NCI-H2107 treated with DMSO at 0.1 percent for 48 hours (cell line): ENCODE measurements around the gene SPRED1.
"Not testable (repeated sequence)": the region's sequence is repeated elsewhere in the genome, so short reads cannot be mapped to it uniquely, and the experiment has no call there.

Experiments used
- DNase-seq: peaks from one replicate; lab custom pipeline; 2025; ENCODE audit not compliant: unreplicated experiment; lab: John Stamatoyannopoulos, UW

Gene SPRED1

GRCh38 chr15:38229705-38230310 is 22.8 kb upstream of the SPRED1 start:
- DNase-seq = no peak

- no peak for DNase-seq
Measured at GRCh38 chr15:38231436-38231835, 21.2 kb upstream of the SPRED1 start.

DNA sequence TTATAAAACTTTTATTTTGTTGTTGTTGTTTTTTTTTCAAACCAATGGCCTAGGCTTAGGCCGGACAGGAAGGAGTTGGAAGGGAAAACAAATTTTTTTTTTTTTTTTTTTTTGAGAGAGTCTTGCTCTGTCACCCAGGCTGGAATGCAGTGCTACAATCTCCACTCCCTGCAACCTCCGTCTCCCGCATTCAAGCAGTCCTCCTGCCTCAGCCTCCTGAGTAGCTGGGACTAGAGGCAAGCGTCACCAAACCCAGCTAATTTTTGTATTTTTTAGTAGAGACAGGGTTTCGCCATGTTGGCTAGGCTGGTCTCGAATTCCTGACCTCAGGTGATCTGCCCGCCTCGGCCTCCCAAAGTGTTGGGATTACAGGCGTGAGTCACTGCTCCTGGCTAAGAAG is 15.6 kb upstream of the SPRED1 start:
- DNase-seq = not testable (repeated sequence)

- DNase-seq = no peak
Measured at GRCh38 chr15:38238311-38238710, 14.3 kb upstream of the SPRED1 start.

GRCh38 chr15:38242055-38242454 is 10.6 kb upstream of the SPRED1 start:
- DNase-seq = no peak

DNA sequence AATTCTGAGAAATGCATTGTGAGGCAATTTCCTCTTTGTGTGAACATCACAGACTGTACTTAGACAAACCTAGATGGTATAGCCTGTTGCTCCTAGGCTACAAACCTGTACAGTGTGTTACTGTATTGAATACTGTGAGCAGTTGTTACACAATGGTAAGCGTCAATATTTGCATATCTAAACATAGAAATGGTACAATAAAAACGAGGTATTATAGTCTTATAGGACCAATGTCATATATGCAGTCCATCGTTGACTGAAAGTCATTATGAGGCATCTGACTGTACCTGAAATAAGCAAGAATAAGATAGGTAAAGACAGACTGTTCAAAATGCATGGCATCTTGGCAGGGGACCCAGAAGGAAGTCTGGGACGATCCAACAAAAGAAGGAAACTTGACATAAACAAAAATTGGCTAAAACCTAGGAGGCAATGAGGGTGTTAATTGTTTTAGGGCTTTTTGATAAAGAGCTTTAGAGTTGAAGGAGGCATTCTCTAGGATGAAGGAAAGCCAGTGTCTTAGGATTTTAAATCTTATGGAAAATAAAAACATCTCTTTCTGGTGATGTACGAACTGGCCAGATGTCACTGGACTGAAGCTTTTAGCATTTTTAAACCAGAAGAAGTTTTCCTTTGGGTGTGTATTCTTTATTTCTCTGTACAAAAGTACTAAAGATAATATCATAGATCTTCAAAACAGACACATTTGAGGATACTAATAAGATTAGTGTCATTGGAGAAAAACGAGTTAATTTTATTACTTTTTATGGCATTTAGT is 9.2 kb upstream of the SPRED1 start:
- DNase-seq = no peak

DNA sequence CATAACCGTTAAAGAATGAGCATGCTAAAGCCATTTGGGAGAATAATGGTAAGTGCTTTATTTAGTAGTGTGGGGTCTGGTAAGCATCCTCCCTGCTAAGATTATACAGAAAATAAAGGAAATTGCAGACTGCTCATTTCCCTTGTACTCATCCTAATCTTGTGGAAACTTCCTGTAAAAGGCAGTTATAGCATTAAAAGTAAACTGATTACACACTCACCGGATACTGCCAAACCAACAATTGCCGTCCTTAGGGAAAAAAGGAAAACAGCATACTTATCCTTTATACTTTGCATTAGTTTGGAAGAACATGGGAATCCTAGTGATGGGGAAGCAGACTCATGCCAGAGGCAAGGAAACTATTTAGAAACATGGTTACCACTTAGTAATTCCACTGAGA is 5.3 kb upstream of the SPRED1 start:
- no peak for DNase-seq

- DNase-seq = no peak
Measured at GRCh38 chr15:38253351-38253781, 730 bp downstream of the SPRED1 start.

DNA sequence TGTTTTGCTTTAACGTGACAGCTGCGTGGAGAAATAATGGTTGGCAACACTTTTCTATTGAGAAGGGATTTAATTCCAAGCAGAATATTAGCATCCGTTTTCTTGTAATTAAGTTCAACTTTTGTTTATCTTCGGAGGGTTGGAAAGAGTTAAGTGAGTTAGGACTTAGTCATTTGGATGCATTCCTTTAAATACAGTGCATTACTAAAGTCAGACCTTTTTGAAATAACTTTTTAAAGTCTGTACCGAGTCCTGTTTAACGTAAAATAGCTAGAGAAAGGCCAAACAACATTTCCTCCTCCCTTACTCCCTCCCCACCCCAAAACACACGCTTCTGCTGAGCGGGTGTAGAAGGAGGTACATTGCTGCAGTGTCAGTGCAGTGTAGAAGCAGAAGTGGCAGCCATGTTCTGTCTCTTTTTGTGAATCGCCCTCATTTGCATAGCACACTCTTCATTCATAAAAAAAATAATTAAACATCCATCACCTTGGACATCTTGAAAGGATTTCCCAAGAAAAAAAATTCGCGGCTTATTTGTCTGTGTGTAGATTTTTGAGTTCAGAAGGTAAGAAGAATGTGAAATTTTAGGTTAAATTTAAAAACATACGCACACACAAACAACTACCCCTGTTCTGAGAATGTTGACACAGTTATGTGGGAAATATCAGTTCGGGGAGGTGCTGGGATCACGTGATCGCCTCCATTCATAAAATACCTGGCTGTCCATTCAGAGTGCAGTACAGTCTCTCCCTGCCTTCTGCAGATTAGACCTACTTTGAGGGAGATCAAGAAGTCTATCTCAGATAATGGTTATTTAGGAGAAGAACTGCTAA is 1.6 kb downstream of the SPRED1 start:
- no peak for DNase-seq

DNA sequence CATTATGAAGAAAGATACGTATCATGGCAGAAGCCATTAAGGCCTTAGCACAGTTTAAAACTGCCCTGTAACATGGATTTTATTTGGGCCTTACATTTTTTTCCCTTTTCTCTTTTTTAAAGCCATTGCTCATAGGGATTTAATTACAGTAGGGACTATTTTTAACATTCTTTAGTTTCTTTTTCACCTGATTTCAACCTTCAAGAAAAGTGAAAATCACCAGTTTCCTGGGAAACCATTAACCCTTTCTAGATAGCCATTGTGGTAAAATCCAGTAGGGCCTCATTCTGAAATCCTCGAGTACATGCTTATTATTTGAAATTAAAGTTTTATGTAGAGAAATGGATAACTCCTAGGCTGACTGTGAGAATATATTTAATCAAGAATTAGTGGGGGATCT is 3.1 kb downstream of the SPRED1 start:
- no peak for DNase-seq

DNA sequence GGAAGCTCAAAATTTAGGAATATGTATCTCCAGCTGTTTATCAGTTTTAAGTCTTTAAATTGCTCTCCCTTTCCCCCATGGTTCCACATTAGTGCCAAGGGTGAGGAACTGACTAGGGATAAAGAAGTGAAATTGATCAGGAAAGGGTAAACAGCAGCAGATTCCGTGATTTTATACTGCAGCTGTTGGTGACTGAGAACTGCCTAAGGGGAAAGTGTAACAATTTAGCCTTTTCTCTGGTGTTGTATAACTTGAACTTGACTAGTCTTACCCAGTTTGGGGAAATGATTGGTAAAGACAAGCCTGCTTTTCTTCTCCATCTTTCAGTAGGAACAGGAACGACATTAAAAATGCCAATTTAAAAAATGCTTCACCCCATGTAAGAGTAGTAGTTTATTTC is 5.0 kb downstream of the SPRED1 start:
- DNase-seq = no peak

- DNase-seq = no peak
Measured at GRCh38 chr15:38259134-38259533, 6.5 kb downstream of the SPRED1 start.

- DNase-seq = no peak
Measured at GRCh38 chr15:38260077-38260476, 7.4 kb downstream of the SPRED1 start.

DNA sequence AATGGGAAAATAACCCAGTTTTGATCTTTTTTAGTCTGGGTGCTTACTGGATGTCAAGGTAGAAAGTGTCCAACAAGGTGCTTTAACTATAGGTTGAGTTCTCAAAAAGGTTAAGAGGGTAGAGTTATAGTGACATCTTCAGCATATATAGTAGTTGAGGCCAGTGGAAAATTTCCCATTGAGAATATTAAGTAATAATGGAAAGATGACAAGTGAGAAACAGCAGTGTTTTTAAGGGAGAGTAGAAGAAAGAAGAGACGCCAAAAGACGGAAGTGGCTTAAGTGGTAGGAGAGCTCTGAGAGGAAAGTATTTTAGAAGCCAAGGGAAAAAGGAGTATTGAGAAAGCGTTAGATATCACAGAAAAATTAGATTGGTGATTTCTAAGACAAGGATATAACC is 10.6 kb downstream of the SPRED1 start:
- DNase-seq = no peak

GRCh38 chr15:38263996-38264395 is 11.4 kb downstream of the SPRED1 start:
- no peak for DNase-seq

DNA sequence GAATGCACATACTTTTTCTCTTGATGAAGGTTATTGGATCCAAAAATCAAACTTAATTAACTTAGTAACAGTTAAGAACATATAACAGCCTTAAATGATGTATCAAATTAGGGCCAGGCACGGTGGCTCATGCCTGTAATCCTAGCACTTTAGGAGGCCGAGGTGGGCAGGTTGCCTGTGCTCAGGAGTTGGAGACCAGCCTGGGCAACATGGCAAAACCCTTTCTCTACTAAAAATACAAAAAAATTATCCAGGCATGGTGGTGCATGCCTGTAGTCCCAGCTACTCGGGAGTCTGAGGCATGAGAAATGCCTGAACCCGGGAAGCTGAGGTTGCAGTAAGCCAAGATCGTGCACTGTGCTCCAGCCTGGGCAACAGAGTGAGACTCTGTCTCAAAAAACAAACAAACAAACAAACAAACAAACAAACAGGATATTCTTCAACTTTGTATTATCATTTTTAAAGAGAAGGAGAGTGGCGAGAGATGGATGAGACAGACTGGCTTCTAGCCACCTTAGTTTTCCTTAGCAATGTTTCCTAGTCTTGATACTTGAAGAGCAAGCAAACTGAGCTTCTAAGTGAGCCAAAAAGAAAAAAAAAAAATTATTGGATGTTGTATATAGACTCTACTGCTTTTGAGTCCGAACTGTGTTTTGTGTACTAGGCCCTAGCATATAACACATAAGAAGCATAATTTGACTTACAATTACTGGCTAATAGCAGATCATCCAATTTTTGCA is 13.8 kb downstream of the SPRED1 start:
- no peak for DNase-seq

- DNase-seq = no peak
Measured at GRCh38 chr15:38267421-38268022, 14.9 kb downstream of the SPRED1 start.

DNA sequence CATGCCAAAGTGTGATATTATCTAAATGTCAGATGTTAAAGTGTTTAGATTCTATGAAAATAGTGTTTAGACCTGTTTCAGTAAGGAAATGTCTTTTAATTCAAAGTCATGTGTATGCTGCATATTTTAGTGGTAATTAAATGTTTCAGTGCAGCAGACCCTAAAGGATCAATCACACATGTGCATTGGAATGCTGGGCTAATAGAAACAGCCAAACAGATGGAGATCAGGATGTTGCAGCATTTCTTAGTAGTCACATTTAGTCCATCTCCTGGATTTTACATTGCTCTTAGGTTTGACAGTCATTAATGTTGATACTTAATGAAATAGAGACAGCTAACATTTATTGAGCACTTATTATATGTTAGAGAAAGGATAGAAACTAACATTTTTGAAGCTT is 18.5 kb downstream of the SPRED1 start:
- no peak for DNase-seq

GRCh38 chr15:38271895-38272294 is 19.3 kb downstream of the SPRED1 start:
- DNase-seq = no peak

DNA sequence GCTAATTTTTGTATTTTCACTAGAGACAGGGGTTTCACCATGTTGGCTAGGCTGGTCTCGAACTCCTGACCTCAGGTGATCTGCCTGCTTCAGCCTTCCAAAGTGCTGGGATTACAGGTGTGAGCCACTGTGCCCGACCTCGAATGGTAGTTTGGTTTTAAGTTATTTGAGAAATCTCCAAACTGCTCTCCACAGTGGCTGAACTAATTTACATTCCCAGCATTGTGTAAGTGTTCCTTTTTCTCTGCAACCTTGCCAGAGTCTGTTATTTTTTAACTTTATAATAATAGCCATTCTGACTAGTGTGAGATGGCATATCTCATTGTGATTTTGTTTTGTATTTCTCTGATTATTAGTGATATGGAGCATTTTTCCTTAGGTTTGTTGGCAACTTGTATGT is 19.8 kb downstream of the SPRED1 start:
- not testable (repeated sequence) for DNase-seq

GRCh38 chr15:38274135-38274534 is 21.5 kb downstream of the SPRED1 start:
- no peak for DNase-seq
